H1 (cell line): ENCODE measurements around the gene PINLYP. TPM values are rescaled to one million over a fixed set of nuclear protein-coding genes. Genes with fewer than 3 reads are reported as not detected.

Experiments used
- CTCF ChIA-PET: fragments of 300-600 bp; sonication (Branson Sonifier 250); formaldehyde crosslinking; loops from one replicate; lab custom pipeline; 2021; ENCODE audit not compliant: partially characterized antibody; lab: Charles Lee
- POLR2A ChIA-PET: fragments of 300-600 bp; sonication (Branson Sonifier 250); formaldehyde crosslinking; loops from one replicate; lab custom pipeline; 2021; ENCODE audit warnings: inconsistent platforms; ENCODE audit not compliant: partially characterized antibody; lab: Charles Lee
- DNase-seq, 2 experiments: peaks; one replicate each; pipeline versions ENCODE4 v3.0.0 to v3.0.0-alpha.2; 2010 to 2022; ENCODE audit warnings: low spot score in 2 of 2, low read depth in 1 of 2, mixed read lengths in 1 of 2
- FAIRE-seq: peaks from 2 replicates; lab custom pipeline; 2011; peaks lifted over from hg19 to GRCh38; lab: Jason Lieb, UNC
- H2AFZ ChIP-seq: 2 replicates; pipeline ENCODE4 v1.8.1; 2012; ENCODE audit warnings: low read length, inconsistent platforms
- H2AK5ac ChIP-seq: 2 replicates; pipeline ENCODE4 v1.6.1; 2013; ENCODE audit warnings: low read depth, low read length
- H2BK120ac ChIP-seq: replicated peaks from 2 replicates; pipeline ENCODE3; 2013; ENCODE audit warnings: low read depth, low read length, inconsistent platforms
- H2BK12ac ChIP-seq: 2 replicates; pipeline ENCODE4 v1.6.1; 2013; ENCODE audit warnings: low read depth, low read length
- H2BK15ac ChIP-seq: 2 replicates; pipeline ENCODE4 v1.6.1; 2013; ENCODE audit warnings: low read length
- H2BK20ac ChIP-seq: 2 replicates; pipeline ENCODE4 v1.6.1; 2013; ENCODE audit warnings: low read length
- H2BK5ac ChIP-seq: 2 replicates; pipeline ENCODE4 v1.6.1; 2013; ENCODE audit warnings: low read depth, low read length
- H3K14ac ChIP-seq: 2 replicates; pipeline ENCODE4 v1.6.1; 2013; ENCODE audit warnings: inconsistent platforms; ENCODE audit not compliant: insufficient read length
- H3K18ac ChIP-seq: 2 replicates; pipeline ENCODE4 v1.6.1; 2013; ENCODE audit warnings: low read length; ENCODE audit errors: extremely low read depth
- H3K23ac ChIP-seq: 2 replicates; pipeline ENCODE4 v1.6.1; 2013; ENCODE audit warnings: inconsistent platforms; ENCODE audit not compliant: insufficient read length
- H3K23me2 ChIP-seq: 2 replicates; pipeline ENCODE4 v1.6.1; 2013; ENCODE audit warnings: low read depth, low read length
- H3K27ac ChIP-seq: 2 replicates; pipeline ENCODE4 v1.6.1; 2011; ENCODE audit warnings: low read depth, low read length, inconsistent platforms
- H3K27me3 ChIP-seq, 4 experiments: replicated peaks in 1 of 4; 1 replicate in 1 of 4; 2 replicates in 3 of 4; pipeline versions ENCODE4 v1.6.1 to v1.8.1; 2011 to 2013; ENCODE audit warnings: low read length in 3 of 4, mild to moderate bottlenecking in 3 of 4, inconsistent platforms in 2 of 4, mixed read lengths in 2 of 4, moderate library complexity in 1 of 4; ENCODE audit not compliant: control insufficient read depth in 3 of 4, insufficient read depth in 3 of 4; ENCODE audit errors: extremely low read depth in 1 of 4
- H3K36me3 ChIP-seq, 4 experiments: 2 replicates each; pipeline versions ENCODE4 v1.6.1 to v1.8.1; 2011 to 2013; ENCODE audit warnings: mild to moderate bottlenecking in 4 of 4, low read length in 3 of 4, moderate library complexity in 2 of 4, control low read depth in 1 of 4, inconsistent platforms in 1 of 4; ENCODE audit not compliant: insufficient read depth in 4 of 4, control insufficient read depth in 2 of 4
- H3K4ac ChIP-seq: replicated peaks from 2 replicates; pipeline ENCODE3; 2013; ENCODE audit warnings: low read length, low read depth, mixed read lengths, inconsistent platforms; ENCODE audit not compliant: insufficient read length
- H3K4me1 ChIP-seq, 4 experiments: replicated peaks in 1 of 4; 1 replicate in 1 of 4; 2 replicates in 3 of 4; pipeline versions ENCODE4 v1.6.1 to v1.8.1; 2011 to 2013; ENCODE audit warnings: low read length in 3 of 4, inconsistent platforms in 2 of 4, mixed read lengths in 1 of 4; ENCODE audit not compliant: insufficient read depth in 4 of 4, control insufficient read depth in 3 of 4
- H3K4me2 ChIP-seq, 2 experiments: 2 replicates each; pipeline versions ENCODE4 v1.6.1 to v1.8.1; 2011 to 2013; ENCODE audit warnings: low read depth in 2 of 2, low read length in 2 of 2, control low read depth in 1 of 2, inconsistent platforms in 1 of 2, mild to moderate bottlenecking in 1 of 2; ENCODE audit not compliant: insufficient read depth in 1 of 2
- H3K4me3 ChIP-seq, 4 experiments: fragments of 200-600, 300-600 bp in 1 of 4; sonication (generic), shearing (Covaris generic), sonication (Bioruptor Twin) in 1 of 4; 2 replicates each; pipeline versions ENCODE4 v1.5.1 to v1.8.1; 2011 to 2016; ENCODE audit warnings: low read length in 4 of 4, low read depth in 3 of 4, control low read depth in 2 of 4, inconsistent platforms in 2 of 4, mild to moderate bottlenecking in 2 of 4, mixed read lengths in 1 of 4, moderate library complexity in 1 of 4; ENCODE audit not compliant: insufficient read depth in 2 of 4; ENCODE audit errors: extremely low read depth in 1 of 4
- H3K56ac ChIP-seq: replicated peaks from 2 replicates; pipeline ENCODE3; 2013; ENCODE audit warnings: low read depth, mild to moderate bottlenecking, mixed read lengths, low read length, inconsistent platforms; ENCODE audit not compliant: insufficient read length
- H3K79me1 ChIP-seq: 2 replicates; pipeline ENCODE4 v1.6.1; 2013; ENCODE audit warnings: low read depth, low read length, control low read depth
- H3K79me2 ChIP-seq, 2 experiments: 2 replicates each; pipeline versions ENCODE4 v1.6.1 to v1.8.1; 2012 to 2013; ENCODE audit warnings: low read length in 2 of 2, mild to moderate bottlenecking in 2 of 2, inconsistent platforms in 1 of 2; ENCODE audit not compliant: insufficient read depth in 2 of 2, control insufficient read depth in 1 of 2
- H3K9ac ChIP-seq, 4 experiments: replicated peaks in 1 of 4; 1 replicate in 1 of 4; 2 replicates in 3 of 4; pipeline versions ENCODE4 v1.6.1 to v1.8.1; 2011 to 2013; ENCODE audit warnings: low read depth in 3 of 4, low read length in 3 of 4, control low read depth in 2 of 4, mild to moderate bottlenecking in 2 of 4, moderate library complexity in 2 of 4, inconsistent platforms in 1 of 4; ENCODE audit errors: extremely low read depth in 1 of 4
- H3K9me3 ChIP-seq, 2 experiments: 2 replicates each; pipeline versions ENCODE4 v1.6.1 to v1.8.1; 2012 to 2013; ENCODE audit warnings: mild to moderate bottlenecking in 2 of 2, moderate library complexity in 2 of 2, control low read depth in 1 of 2, inconsistent platforms in 1 of 2, low read depth in 1 of 2, low read length in 1 of 2, mixed read lengths in 1 of 2; ENCODE audit not compliant: insufficient read depth in 2 of 2
- H4K20me1 ChIP-seq, 2 experiments: replicated peaks in 1 of 2; 2 replicates each; pipeline versions ENCODE3 to v1.8.1; 2011 to 2013; ENCODE audit warnings: inconsistent platforms in 2 of 2, low read length in 2 of 2, mild to moderate bottlenecking in 1 of 2; ENCODE audit not compliant: insufficient read depth in 2 of 2, control insufficient read depth in 1 of 2
- H4K5ac ChIP-seq: 2 replicates; pipeline ENCODE4 v1.6.1; 2013; ENCODE audit warnings: low read length, low read depth, mixed read lengths, inconsistent platforms; ENCODE audit not compliant: insufficient read length
- H4K8ac ChIP-seq: 2 replicates; pipeline ENCODE4 v1.8.0; 2013; ENCODE audit warnings: mild to moderate bottlenecking, moderate library complexity, low read length, inconsistent platforms; ENCODE audit not compliant: insufficient read depth; ENCODE audit errors: extremely low read depth
- H4K91ac ChIP-seq: replicated peaks from 2 replicates; pipeline ENCODE3; 2013; ENCODE audit warnings: low read length, mixed read lengths, inconsistent platforms; ENCODE audit not compliant: insufficient read length
- BCL11A ChIP-seq, 2 experiments: IDR thresholded peaks; one replicate each; pipeline ENCODE4 v1.6.1; 2011; ENCODE audit warnings: low read depth in 2 of 2, low read length in 2 of 2, mild to moderate bottlenecking in 2 of 2
- CHD1 ChIP-seq: IDR thresholded peaks from 2 replicates; pipeline ENCODE4 v1.6.1; 2012; ENCODE audit warnings: low read depth, low read length, improper control_type of control experiment
- EZH2 ChIP-seq: fragments of 200-600 bp; sonication (generic); IDR thresholded peaks from 2 replicates; pipeline ENCODE4 v1.7.1; 2012; ENCODE audit warnings: low read depth, mild to moderate bottlenecking, moderate library complexity, low read length, inconsistent platforms; ENCODE audit not compliant: severe bottlenecking
- FOSL1 ChIP-seq: IDR thresholded peaks from 2 replicates; pipeline ENCODE4 v1.6.1; 2011; ENCODE audit warnings: mild to moderate bottlenecking, low read depth, low read length, moderate library complexity; ENCODE audit not compliant: insufficient read depth
- GABPA ChIP-seq: IDR thresholded peaks from 2 replicates; pipeline ENCODE4 v1.6.1; 2011; ENCODE audit warnings: mild to moderate bottlenecking, low read length, moderate library complexity, borderline replicate concordance; ENCODE audit not compliant: insufficient read depth
- HDAC6 ChIP-seq: IDR thresholded peaks from one replicate; pipeline ENCODE4 v1.7.1; 2012; ENCODE audit warnings: low read depth, mild to moderate bottlenecking, inconsistent platforms, low read length, moderate library complexity
- KDM1A ChIP-seq: fragments of 200-600, 300-600 bp; sonication (generic); IDR thresholded peaks from 2 replicates; pipeline ENCODE4 v1.7.1; 2016; ENCODE audit warnings: mild to moderate bottlenecking, low read length, borderline replicate concordance
- KDM4A ChIP-seq: IDR thresholded peaks from one replicate; pipeline ENCODE4 v1.7.1; 2012; ENCODE audit warnings: low read depth, mild to moderate bottlenecking, moderate library complexity, low read length, inconsistent platforms; ENCODE audit not compliant: severe bottlenecking
- KDM5A ChIP-seq: fragments of 200-600 bp; IDR thresholded peaks from 2 replicates; pipeline ENCODE4 v1.7.1; 2012; ENCODE audit warnings: mild to moderate bottlenecking, low read length, inconsistent platforms, mixed read lengths
- SP1 ChIP-seq: IDR thresholded peaks from 2 replicates; pipeline ENCODE4 v1.6.1; 2011; ENCODE audit warnings: low read depth, low read length
- TAF1 ChIP-seq: IDR thresholded peaks from 2 replicates; pipeline ENCODE4 v1.6.1; 2011; ENCODE audit warnings: mild to moderate bottlenecking, low read depth, low read length
- TCF12 ChIP-seq: IDR thresholded peaks from 2 replicates; pipeline ENCODE4 v1.6.1; 2011; ENCODE audit warnings: low read depth, mild to moderate bottlenecking, low read length
- WGBS, 2 experiments: shearing (Covaris generic) in 1 of 2; methylation state at CpG; one replicate each; pipeline versions ENCODE4 v1.1.6 to v1.1.7; 2013 to 2015; ENCODE audit warnings: low lambda C conversion rate in 2 of 2, mixed read lengths in 2 of 2, inconsistent platforms in 1 of 2, low coverage in 1 of 2, missing lambda C conversion rate in 1 of 2; ENCODE audit not compliant: insufficient replicate concordance in 2 of 2, insufficient coverage in 1 of 2, insufficient read length in 1 of 2; ENCODE audit errors: extremely low coverage in 1 of 2, missing lambda C conversion rate in 1 of 2; 5-methylcytosine and 5-hydroxymethylcytosine counted together
- polyA plus RNA-seq, 7 experiments: library from polyadenylated mRNA; depleted of rRNA in 3 of 7; stranded (reverse) in 5 of 7; unstranded in 2 of 7; fragments of >200 nt in 5 of 7; fragments of 200-250 nt in 2 of 7; gene quantifications; 1 replicate in 5 of 7; 2 replicates in 1 of 7; 4 replicates in 1 of 7; pipeline versions ENCODE4 v1.2.1 to v1.2.3, GENCODE V29; 2011 to 2013; ENCODE audit warnings: missing spikeins in 2 of 7, mixed read lengths in 2 of 7
- total RNA-seq: library from RNA; stranded (reverse); fragmentation: NEBNext Ultra II Directional; extraction: Animal tissue kit (Norgen Biotek cat#: 25700); gene quantifications from 2 replicates; pipeline ENCODE4 v1.2.1, GENCODE V29; 2021

The PINLYP gene
- total and polyA plus RNA-seq, 2 of the 8 experiments (the other 6 are each of a cell fraction or from before 2014, with no cell fraction given): 7.5 to 31.3 TPM

DNA sequence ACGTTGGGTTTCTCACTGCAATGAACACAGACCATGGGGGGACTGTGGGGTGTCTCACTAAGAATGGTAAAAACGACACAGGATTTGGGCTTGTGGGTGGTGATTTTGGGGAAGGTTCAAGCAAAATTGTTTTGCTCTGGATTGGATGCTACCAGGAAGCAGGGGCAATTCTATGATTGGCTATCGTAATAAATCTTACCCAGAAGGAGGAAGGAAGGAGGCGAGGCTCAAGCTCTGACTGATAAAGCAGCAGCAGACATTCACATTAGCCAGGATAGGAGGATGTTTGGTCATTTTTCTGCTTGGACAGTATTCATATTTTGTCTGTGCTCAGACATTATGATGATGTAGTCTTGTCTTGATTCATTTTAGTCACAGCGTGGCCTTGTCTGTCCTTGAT is 22.3 kb downstream of the PINLYP start:
- ChIA-PET POLR2A (interaction anchor here (0.8 to 3.9 kb wide), 8 partner anchors 9 to 55 kb away, joined by 3 to 36 read pairs (median 3); partner anchors contain the start of genes PINLYP, XRCC1 and ZNF428), CTCF (interaction anchor here (0.5 to 6.5 kb wide), 9 partner anchors 10 to 942 kb away, joined by 3 to 92 read pairs (median 4); partner anchors contain the start of gene ZNF575)

More for the DNA sequence above, 22.3 kb downstream of the PINLYP start:
- Histone ChIP-seq H3K79me1 (peaks cover 7% of the 10 kb centered on the region), H2AK5ac (no peak overlapping the region), H2BK15ac (no peak overlapping the region), H3K4me2 (peak overlapping the region; percentile 89 to 91; a peak in 3 of 4 replicates), H4K20me1 (peaks cover 0 to 3% of the 10 kb centered on the region in 2 experiments), H3K23me2 (peaks cover 16% of the 10 kb centered on the region; the same call in 1 of the 2 replicates), H3K27ac (no peak overlapping the region), H3K27me3 (no peaks in the 10 kb centered on the region), H3K18ac (no peak overlapping the region), H3K4me3 (peak overlapping the region in 1 of 4 experiments; percentile 82; a peak in 3 of 8 replicates), H3K4ac (no peak overlapping the region), H2BK120ac (no peak overlapping the region), H3K4me1 (peaks cover 2 to 6% (median 3%) of the 10 kb centered on the region in 4 experiments; a peak in 6 of 7 replicates), H4K91ac (no peak overlapping the region), H2BK20ac (no peak overlapping the region), H3K23ac (no peak overlapping the region), H3K79me2 (peaks cover 5 to 20% of the 10 kb centered on the region in 2 experiments), H3K56ac (no peak overlapping the region), H4K5ac (no peak overlapping the region), H2BK5ac (no peak overlapping the region), H3K14ac (no peak overlapping the region), H3K36me3 (peaks cover 5 to 13% (median 11%) of the 10 kb centered on the region in 4 experiments; a peak in 6 of 8 replicates), H2AFZ (no peak overlapping the region), H3K9me3 (no peaks in the 10 kb centered on the region), H2BK12ac (no peak overlapping the region), H4K8ac (no peak overlapping the region), H3K9ac (no peak overlapping the region; a peak in 1 of 7 replicates)
- TF ChIP-seq HDAC6: no peak
- no peak for TF ChIP-seq KDM5A
- no peak for TF ChIP-seq CHD1
- no peak for TF ChIP-seq TAF1
- TF ChIP-seq SP1: no peak
- no peak for TF ChIP-seq EZH2
- TF ChIP-seq TCF12: no peak
- no peak for TF ChIP-seq BCL11A (IDR thresholded peaks at IDR 0.05; ENCODE audit: low read depth in 2 of 2, low read length in 2 of 2)
- TF ChIP-seq GABPA: no peak
- no peak for TF ChIP-seq KDM4A
- TF ChIP-seq KDM1A: no peak
- TF ChIP-seq FOSL1: no peak
- no peak for FAIRE-seq
- WGBS, 2 experiments: 77% methylated on average over 5 of the region's 5 CpGs; no CpG with 5 or more reads in 1 of the 2 experiments
- no peak for DNase-seq
